ENCODE data around the gene ZFPM1. TPM values are rescaled to one million over a fixed set of nuclear protein-coding genes. Genes with fewer than 3 reads are reported as not detected.

ZFPM1 gene
- polyA plus RNA-seq, 1 experiment, result 0.22 TPM

- ChIA-PET POLR2A (no interaction called here), CTCF (no interaction called here)
- Histone ChIP-seq H3K36me3 (ENCODE audit: control insufficient read depth, insufficient read depth, low read length) (peaks cover 1% of the 10 kb centered on the region; the same call in 1 of the 2 replicates), H3K27me3 (ENCODE audit: control insufficient read depth, insufficient read depth, low read length) (no peaks in the 10 kb centered on the region), H3K4me3 (ENCODE audit: low read depth, low read length) (no peak overlapping the region)
- DNase-seq (ENCODE audit: low read depth), result no peak
- no peak for TF ChIP-seq CTCF (IDR thresholded peaks at IDR 0.05; ENCODE audit: insufficient read depth, low read depth, low read length)
These were observed 66.2 kb downstream of the ZFPM1 start for GRCh38 chr16:88519240-88519639.

- DNase-seq (ENCODE audit: low read depth), result no peak
- H3K36me3 ChIP-seq (ENCODE audit: control insufficient read depth, insufficient read depth, low read length), result no peaks in the 10 kb centered on the region
- CTCF ChIA-PET, result no interaction called here
- no peak overlapping the region for H3K4me3 ChIP-seq (ENCODE audit: low read depth, low read length)
- POLR2A ChIA-PET, result no interaction called here
- no peaks in the 10 kb centered on the region for H3K27me3 ChIP-seq (ENCODE audit: control insufficient read depth, insufficient read depth, low read length)
- TF ChIP-seq CTCF (IDR thresholded peaks at IDR 0.05; ENCODE audit: insufficient read depth, low read depth, low read length), result no peak
These were observed 67.0 kb downstream of the ZFPM1 start for GRCh38 chr16:88519938-88520653.

GRCh38 chr16:88521674-88522073 is 68.6 kb downstream of the ZFPM1 start:
- Histone ChIP-seq H3K36me3 (ENCODE audit: control insufficient read depth, insufficient read depth, low read length) (no peaks in the 10 kb centered on the region), H3K27me3 (ENCODE audit: control insufficient read depth, insufficient read depth, low read length) (no peaks in the 10 kb centered on the region), H3K4me3 (ENCODE audit: low read depth, low read length) (no peak overlapping the region)
- no peak for TF ChIP-seq CTCF (IDR thresholded peaks at IDR 0.05; ENCODE audit: insufficient read depth, low read depth, low read length)
- POLR2A ChIA-PET, result no interaction called here
- no peak for DNase-seq (ENCODE audit: low read depth)
- CTCF ChIA-PET, result no interaction called here

- no peak for DNase-seq (ENCODE audit: low read depth)
- H3K27me3 ChIP-seq (ENCODE audit: control insufficient read depth, insufficient read depth, low read length), result no peaks in the 10 kb centered on the region
- H3K4me3 ChIP-seq (ENCODE audit: low read depth, low read length), result no peak overlapping the region
- CTCF ChIA-PET, result no interaction called here
- H3K36me3 ChIP-seq (ENCODE audit: control insufficient read depth, insufficient read depth, low read length), result no peaks in the 10 kb centered on the region
- no peak for TF ChIP-seq CTCF (IDR thresholded peaks at IDR 0.05; ENCODE audit: insufficient read depth, low read depth, low read length)
- POLR2A ChIA-PET, result no interaction called here
These were observed 69.3 kb downstream of the ZFPM1 start for GRCh38 chr16:88522276-88522949.

- Histone ChIP-seq H3K4me3 (ENCODE audit: low read depth, low read length) (no peak overlapping the region), H3K36me3 (ENCODE audit: control insufficient read depth, insufficient read depth, low read length) (no peaks in the 10 kb centered on the region), H3K27me3 (ENCODE audit: control insufficient read depth, insufficient read depth, low read length) (no peaks in the 10 kb centered on the region)
- CTCF ChIA-PET, result no interaction called here
- TF ChIP-seq CTCF (IDR thresholded peaks at IDR 0.05; ENCODE audit: insufficient read depth, low read depth, low read length), result no peak
- POLR2A ChIA-PET, result no interaction called here
- DNase-seq (ENCODE audit: low read depth), result no peak
These were observed 70.5 kb downstream of the ZFPM1 start for GRCh38 chr16:88523309-88524161.
